Measurements from ENCODE around the gene TPRG1L.

Gene TPRG1L

GRCh38 chr1:3651930-3652547 lies 27.2 kb downstream of the TPRG1L start, which contains the start of gene TP73 (continued):
- TF ChIP-seq INSM2 (tag by site-specific recombination; IDR thresholded peaks at IDR 0.05) (no peak), ZXDB (tag by site-specific recombination; IDR thresholded peaks at IDR 0.05) (0 out of 2 replicates have a peak, but pooled peaks have one; percentile 15), ZNF416 (tag by site-specific recombination; IDR thresholded peaks at IDR 0.05) (no peak), ZNF660 (tag by site-specific recombination; IDR thresholded peaks at IDR 0.05) (peak; percentile 67; the same call in 1 of the 2 replicates), GLIS2 (tag by site-specific recombination; IDR thresholded peaks at IDR 0.05) (no peak), GLI4 (tag by site-specific recombination; IDR thresholded peaks at IDR 0.05) (no peak), SCRT1 (tag by site-specific recombination; IDR thresholded peaks at IDR 0.05; ENCODE audit: borderline replicate concordance) (no peak), REPIN1 (tag by site-specific recombination; IDR thresholded peaks at IDR 0.05; ENCODE audit: low read depth) (no peak), PATZ1 (tag by site-specific recombination; IDR thresholded peaks at IDR 0.05) (peak; percentile 66; the same call in 1 of the 2 replicates), KLF17 (tag by site-specific recombination; IDR thresholded peaks at IDR 0.05) (0 out of 2 replicates have a peak, but pooled peaks have one; percentile 44), ZNF701 (tag by site-specific recombination; IDR thresholded peaks at IDR 0.05) (no peak), ZNF112 (tag by site-specific recombination; IDR thresholded peaks at IDR 0.05) (no peak), ZNF571 (tag by site-specific recombination; IDR thresholded peaks at IDR 0.05) (no peak), ZNF132 (tag by site-specific recombination; IDR thresholded peaks at IDR 0.05; ENCODE audit: borderline replicate concordance) (no peak), ZBTB7A (tag by site-specific recombination; IDR thresholded peaks at IDR 0.05; ENCODE audit: low read depth) (no peak), ZBTB17 (tag by site-specific recombination; IDR thresholded peaks at IDR 0.05) (no peak), ZNF133 (tag by site-specific recombination; IDR thresholded peaks at IDR 0.05) (no peak), SP3 (tag by site-specific recombination; IDR thresholded peaks at IDR 0.05) (peak; percentile 34), ZNF513 (tag by site-specific recombination; IDR thresholded peaks at IDR 0.05) (no peak), ZNF837 (tag by site-specific recombination; IDR thresholded peaks at IDR 0.05) (no peak), ZNF169 (tag by site-specific recombination; IDR thresholded peaks at IDR 0.05) (no peak), RBAK (tag by site-specific recombination; IDR thresholded peaks at IDR 0.05) (no peak), ZNF202 (tag by site-specific recombination; IDR thresholded peaks at IDR 0.05; ENCODE audit: borderline replicate concordance) (no peak), ZNF544 (tag by site-specific recombination; IDR thresholded peaks at IDR 0.05) (no peak)
- TF ChIP-seq, protein P1, sequence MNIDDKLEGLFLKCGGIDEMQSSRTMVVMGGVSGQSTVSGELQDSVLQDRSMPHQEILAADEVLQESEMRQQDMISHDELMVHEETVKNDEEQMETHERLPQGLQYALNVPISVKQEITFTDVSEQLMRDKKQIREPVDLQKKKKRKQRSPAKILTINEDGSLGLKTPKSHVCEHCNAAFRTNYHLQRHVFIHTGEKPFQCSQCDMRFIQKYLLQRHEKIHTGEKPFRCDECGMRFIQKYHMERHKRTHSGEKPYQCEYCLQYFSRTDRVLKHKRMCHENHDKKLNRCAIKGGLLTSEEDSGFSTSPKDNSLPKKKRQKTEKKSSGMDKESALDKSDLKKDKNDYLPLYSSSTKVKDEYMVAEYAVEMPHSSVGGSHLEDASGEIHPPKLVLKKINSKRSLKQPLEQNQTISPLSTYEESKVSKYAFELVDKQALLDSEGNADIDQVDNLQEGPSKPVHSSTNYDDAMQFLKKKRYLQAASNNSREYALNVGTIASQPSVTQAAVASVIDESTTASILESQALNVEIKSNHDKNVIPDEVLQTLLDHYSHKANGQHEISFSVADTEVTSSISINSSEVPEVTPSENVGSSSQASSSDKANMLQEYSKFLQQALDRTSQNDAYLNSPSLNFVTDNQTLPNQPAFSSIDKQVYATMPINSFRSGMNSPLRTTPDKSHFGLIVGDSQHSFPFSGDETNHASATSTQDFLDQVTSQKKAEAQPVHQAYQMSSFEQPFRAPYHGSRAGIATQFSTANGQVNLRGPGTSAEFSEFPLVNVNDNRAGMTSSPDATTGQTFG (tag by site-specific recombination; IDR thresholded peaks at IDR 0.05; ENCODE audit: borderline replicate concordance): no peak
- TF ChIP-seq, protein P2, sequence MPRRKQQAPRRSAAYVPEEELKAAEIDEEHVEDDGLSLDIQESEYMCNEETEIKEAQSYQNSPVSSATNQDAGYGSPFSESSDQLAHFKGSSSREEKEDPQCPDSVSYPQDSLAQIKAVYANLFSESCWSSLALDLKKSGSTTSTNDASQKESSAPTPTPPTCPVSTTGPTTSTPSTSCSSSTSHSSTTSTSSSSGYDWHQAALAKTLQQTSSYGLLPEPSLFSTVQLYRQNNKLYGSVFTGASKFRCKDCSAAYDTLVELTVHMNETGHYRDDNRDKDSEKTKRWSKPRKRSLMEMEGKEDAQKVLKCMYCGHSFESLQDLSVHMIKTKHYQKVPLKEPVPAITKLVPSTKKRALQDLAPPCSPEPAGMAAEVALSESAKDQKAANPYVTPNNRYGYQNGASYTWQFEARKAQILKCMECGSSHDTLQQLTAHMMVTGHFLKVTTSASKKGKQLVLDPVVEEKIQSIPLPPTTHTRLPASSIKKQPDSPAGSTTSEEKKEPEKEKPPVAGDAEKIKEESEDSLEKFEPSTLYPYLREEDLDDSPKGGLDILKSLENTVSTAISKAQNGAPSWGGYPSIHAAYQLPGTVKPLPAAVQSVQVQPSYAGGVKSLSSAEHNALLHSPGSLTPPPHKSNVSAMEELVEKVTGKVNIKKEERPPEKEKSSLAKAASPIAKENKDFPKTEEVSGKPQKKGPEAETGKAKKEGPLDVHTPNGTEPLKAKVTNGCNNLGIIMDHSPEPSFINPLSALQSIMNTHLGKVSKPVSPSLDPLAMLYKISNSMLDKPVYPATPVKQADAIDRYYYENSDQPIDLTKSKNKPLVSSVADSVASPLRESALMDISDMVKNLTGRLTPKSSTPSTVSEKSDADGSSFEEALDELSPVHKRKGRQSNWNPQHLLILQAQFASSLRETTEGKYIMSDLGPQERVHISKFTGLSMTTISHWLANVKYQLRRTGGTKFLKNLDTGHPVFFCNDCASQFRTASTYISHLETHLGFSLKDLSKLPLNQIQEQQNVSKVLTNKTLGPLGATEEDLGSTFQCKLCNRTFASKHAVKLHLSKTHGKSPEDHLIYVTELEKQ (tag by site-specific recombination; IDR thresholded peaks at IDR 0.05; ENCODE audit: borderline replicate concordance): no peak
- TF ChIP-seq, protein P3, sequence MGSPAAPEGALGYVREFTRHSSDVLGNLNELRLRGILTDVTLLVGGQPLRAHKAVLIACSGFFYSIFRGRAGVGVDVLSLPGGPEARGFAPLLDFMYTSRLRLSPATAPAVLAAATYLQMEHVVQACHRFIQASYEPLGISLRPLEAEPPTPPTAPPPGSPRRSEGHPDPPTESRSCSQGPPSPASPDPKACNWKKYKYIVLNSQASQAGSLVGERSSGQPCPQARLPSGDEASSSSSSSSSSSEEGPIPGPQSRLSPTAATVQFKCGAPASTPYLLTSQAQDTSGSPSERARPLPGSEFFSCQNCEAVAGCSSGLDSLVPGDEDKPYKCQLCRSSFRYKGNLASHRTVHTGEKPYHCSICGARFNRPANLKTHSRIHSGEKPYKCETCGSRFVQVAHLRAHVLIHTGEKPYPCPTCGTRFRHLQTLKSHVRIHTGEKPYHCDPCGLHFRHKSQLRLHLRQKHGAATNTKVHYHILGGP (tag by site-specific recombination; IDR thresholded peaks at IDR 0.05): no peak
